A549 (cell line): ENCODE measurements around the gene KIF26A.

Source experiments
- BHLHE40 ChIP-seq: IDR thresholded peaks from 2 replicates; pipeline ENCODE4 v1.6.1; 2012; ENCODE audit warnings: low read depth, low read length, inconsistent platforms
- CTCF ChIP-seq: fragments of >200 bp; sonication (Bioruptor Twin); formaldehyde crosslinking; IDR thresholded peaks from 3 replicates; pipeline ENCODE4 v1.5.1; 2016
- EHF ChIP-seq: fragments of 250-450 bp; sonication (Bioruptor Pico); IDR thresholded peaks from 2 replicates; pipeline ENCODE4 v1.5.0; 2020; ENCODE audit warnings: mild to moderate bottlenecking
- JUN ChIP-seq, 2 experiments: fragments of >200 bp; sonication (Bioruptor Twin); formaldehyde crosslinking; IDR thresholded peaks; 2 replicates in 1 of 2; 3 replicates in 1 of 2; pipeline ENCODE4 v1.6.1; 2016 to 2017
- POLR2A ChIP-seq: IDR thresholded peaks from 2 replicates; pipeline ENCODE4 v1.6.1; 2012; ENCODE audit warnings: mild to moderate bottlenecking, low read length
- REST ChIP-seq: fragments of 200-600 bp; sonication (generic); IDR thresholded peaks from 2 replicates; pipeline ENCODE4 v1.6.1; 2016; ENCODE audit warnings: antibody characterized with exemption, mild to moderate bottlenecking, moderate library complexity
- RFX5 ChIP-seq: fragments of 450-650 bp; IDR thresholded peaks from 2 replicates; pipeline ENCODE4 v1.7.1; 2014; ENCODE audit warnings: antibody characterized with exemption, mild to moderate bottlenecking, moderate library complexity
- RNF2 ChIP-seq: fragments of 200-600 bp; sonication (generic); IDR thresholded peaks from 2 replicates; pipeline ENCODE4 v1.6.1; 2016; ENCODE audit warnings: low read depth, mild to moderate bottlenecking, antibody characterized with exemption, moderate library complexity, borderline replicate concordance

GRCh38 chr14:104107101-104107581 is 31.2 kb upstream of the KIF26A start:
- no peak for TF ChIP-seq CTCF
- no peak for TF ChIP-seq EHF (CRISPR knock-in tag)
- TF ChIP-seq JUN (IDR thresholded peaks at IDR 0.05): no peak
- no peak for TF ChIP-seq REST
- no peak for TF ChIP-seq RNF2
- TF ChIP-seq POLR2A: no peak
- TF ChIP-seq BHLHE40: no peak
- no peak for TF ChIP-seq RFX5
